ENCODE measurements around the gene COL4A1.

COL4A1 gene

DNA sequence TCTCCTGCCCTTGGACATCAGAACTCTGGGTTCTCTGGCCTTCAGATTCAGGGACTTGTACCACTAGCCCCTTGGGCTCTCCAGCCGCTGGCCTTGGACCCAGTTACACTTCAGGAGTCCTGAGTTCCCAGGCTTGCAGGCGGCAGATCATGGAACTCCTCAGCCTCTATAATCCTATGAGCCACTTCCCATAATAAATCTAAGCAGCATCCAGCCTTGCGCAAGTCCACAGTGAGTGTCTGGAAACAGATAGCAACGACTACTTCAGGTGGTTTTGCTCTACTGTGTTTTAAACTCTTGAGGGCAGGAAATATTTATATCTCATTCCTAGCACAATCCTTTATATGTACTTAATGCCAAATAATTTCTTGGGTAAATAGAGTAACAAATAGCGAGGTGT, 92.3 kb downstream of the COL4A1 start:
- DNase-seq, result no peak

DNA sequence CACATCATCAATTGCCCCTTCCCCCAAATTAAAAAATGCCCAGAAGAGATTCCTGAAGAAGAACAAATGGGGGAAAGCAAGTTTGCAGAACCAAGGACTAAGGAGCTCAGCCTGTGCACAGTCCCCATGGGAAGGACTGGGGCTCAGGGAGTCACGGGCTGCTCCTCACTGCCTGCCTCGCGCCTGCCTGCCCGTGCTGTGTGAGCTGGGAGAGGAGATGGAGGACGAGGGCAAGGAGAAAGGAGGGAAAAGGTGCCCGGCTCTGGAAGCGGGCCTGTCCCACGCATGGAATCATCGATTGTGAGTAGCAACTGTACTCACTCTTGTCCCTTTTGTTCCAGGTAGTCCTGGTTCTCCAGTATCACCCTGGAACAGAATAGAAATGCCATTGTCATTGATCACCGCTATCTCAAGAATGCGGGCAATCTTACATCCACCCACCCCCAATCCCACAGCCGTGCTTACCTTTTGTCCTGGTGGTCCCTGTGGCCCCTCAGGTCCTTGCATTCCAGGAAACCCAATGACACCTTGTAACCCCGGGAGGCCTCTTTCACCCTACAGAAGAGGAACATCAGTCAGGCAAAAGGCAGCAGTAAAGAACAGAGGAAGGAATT, 93.4 kb downstream of the COL4A1 start:
- DNase-seq, result no peak

DNA sequence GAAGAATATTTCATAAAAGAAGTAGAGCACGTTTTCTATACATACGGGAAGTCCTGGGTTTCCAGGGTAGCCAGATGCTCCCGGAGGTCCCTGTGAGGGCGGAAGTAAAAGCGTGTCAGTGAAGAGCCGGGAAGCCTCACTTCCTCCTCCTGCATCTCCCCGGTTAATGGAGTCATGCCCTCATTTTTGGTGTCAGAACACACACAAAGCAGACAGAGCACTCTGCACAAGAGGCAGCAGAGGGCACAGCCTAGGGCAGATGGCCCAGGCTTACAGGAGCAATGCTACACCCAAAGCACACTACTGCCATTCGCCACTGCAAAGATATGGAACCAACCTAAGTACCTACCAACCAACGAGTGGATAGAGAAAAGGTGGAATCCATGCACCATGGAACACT, 94.4 kb downstream of the COL4A1 start:
- no peak for DNase-seq

DNA sequence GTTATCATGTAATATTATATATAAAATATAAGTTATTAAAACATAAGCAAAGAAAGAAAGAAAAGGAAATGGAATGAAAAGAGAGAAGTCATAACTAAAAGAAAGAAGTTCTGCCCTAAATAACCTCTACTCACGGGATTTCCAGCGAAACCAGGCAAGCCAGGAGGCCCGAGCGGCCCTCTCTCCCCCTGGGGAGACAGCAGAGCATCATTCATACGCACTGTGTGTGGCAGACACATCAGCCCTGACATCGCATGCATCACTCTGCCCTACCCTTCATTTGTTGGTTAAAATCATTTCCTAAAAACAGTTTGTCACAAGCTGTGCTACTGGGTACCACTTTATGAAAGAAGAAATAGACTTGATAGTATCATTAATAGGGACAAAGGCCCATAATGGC, 95.2 kb downstream of the COL4A1 start:
- no peak for DNase-seq

DNA sequence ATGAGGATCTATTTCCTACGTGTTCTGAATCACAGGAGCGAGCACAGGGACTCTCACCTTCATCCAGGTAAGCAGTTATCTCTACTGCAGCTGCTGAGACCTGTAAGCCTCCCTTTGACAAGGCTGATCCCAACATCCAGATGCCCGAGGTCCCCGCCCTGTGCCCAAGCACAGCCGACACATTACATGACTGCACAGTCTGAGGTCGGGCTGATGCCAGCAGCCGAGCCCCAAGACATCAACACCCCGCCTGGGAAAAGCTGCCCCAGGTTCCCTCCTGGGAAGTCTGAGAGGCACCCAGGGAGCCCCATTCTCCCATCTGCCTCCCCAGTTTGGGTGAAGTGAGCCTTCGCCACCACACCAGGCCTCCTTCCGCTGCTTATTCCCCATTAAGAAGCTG, 95.9 kb downstream of the COL4A1 start:
- no peak for DNase-seq

DNA sequence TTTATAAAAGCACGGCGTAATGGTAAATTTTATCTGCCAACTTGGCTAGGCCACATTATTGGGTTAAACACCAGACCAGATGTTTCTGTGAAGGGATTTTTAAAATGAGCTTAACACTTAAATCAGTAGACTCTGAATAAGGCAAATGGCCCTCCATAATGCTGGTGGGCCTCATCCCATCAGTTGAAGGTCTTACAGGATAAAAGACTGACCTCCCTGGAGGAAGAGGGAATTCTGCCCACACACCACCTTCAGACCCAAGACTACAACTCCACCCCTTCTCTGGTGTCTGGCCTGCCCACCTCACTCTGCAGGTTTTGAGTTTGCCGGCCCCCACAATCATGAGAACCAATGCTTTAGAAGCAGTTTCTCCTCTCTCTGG, 96.4 kb downstream of the COL4A1 start:
- no peak for DNase-seq

DNA sequence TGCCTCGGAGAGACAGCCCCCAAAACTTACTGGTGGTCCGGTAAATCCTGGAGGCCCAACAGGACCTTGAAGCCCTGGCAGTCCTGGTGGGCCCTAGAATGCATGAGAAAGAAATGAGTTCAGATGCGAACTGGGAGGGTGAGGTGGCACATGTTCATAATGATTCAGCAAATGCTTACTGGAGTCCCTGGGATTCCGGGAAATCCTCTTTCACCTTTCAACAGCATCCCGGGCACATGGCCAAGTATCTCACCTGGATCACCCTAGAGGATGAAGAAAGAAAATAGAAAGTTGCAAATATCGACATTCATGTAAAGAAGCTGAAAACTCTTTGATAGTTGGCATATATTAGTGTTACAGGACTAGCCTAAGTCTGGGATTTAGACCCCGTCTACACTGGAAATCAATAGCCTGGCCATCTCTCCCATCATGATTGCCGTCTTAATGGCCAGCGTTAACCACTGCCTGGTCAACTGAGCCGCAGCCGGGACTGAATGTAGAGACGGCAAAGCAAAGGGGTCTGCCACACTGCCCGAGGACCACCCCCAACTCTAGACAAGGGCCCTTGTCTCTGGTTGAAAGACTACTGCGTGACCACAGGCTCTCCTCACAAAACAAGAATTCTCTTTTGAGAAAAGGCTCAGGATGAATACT, 96.9 kb downstream of the COL4A1 start:
- no peak for DNase-seq

DNA sequence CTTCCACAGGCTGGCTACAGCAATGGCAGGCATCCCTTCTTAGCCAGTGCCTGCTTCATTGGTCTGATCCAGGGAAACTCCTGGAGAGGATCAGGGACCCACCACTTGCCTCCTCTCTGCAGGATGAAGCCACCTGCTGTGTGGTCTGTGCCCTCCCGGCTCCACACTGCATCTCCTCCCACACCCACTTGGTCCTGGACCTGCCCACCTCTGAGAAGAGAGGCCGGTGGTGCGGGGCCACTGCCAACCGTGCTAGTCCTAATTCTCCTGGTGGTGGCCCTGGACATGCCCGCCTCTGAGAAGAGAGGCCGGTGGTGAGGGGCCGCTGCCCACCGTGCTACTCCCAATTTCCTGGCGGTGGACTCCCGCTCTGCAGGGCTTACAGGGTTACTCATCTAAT, 98.8 kb downstream of the COL4A1 start:
- no peak for DNase-seq

DNA sequence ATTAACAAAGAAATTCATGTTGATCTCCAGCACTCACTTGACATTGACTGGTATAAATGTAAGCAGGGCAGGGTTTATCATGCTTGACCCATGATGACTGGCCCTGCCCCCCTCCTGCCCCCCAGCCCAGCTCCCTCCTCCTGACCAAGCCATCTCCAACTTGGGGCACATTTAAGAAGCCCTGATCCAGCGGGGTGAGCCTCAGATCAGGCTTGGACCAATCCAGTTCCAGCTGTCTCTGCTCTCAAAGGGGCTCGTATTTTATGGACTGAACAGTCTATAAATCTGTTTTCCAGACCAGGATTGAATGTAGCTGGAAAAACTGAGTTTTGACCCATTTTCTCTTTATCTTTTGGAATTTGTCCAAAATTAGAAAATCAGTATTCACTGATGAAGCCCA, 100.0 kb downstream of the COL4A1 start:
- DNase-seq, result no peak

DNA sequence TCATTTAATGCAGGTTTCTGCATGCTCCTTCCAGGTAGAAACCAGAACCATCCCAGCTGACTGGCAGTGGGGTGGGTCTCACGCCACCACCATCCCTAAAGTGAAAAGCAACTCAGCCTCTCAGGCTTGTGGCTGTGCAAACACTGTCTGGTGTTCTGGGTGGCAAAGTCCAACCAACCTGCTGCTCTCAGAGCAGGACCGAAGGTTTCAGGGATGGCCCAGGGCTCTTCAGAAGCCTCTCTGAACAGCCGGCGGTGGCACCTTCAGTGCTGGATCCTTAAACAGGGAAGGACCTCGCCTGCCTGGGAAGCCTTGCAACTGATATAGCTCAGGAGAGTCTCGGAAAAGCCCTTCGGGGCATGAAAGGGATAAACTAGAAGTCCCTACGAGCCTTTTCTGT, 100.8 kb downstream of the COL4A1 start:
- no peak for DNase-seq

DNA sequence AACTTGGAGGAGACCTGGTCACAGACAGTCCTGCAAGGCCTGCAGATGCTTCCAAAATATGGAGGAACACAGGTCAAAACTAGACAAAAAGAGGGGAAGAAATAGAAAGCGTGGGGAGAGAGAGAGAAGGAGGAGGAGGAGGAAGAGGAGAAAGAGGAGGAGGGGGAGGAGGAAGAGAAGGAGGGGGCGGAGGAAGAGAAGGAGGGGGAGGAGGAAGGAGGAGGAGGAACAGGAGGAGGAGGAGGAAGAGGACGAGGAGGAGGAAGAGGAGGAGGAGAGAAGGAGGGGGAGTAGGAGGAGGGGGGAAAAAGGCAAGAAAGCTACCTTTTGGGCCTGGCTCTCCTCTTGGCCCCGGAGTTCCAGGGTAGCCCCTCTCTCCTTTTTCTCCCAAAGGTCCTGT, 105.8 kb downstream of the COL4A1 start:
- no peak for DNase-seq

DNA sequence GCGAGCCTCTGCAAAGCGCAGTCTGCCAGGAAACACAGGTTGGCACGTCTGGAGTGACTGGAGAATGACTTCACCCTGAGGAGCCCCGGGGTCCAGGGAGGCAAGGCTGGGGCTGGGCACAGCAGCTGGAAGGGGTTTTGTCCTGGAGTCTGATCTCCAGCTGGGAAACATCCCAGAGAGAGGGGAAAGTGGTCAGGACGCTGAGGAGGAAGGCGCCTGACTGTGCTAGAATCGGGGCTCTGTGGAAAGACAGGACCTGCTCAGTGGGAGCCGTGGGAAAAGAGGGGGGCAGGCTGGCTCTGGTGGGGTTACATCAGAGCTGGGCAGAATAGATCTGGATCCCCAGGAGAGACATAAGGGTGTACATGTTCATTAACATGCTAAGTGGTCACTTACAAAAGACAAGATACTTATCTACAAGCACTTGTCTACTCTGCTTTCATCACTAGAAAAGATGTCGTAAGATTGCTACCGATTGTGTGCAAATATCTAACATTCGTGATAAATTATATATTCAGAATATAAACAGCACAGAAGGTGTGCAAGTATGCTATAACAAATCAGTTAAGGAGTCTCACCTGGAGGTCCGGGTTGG, 106.6 kb downstream of the COL4A1 start:
- no peak for DNase-seq

DNA sequence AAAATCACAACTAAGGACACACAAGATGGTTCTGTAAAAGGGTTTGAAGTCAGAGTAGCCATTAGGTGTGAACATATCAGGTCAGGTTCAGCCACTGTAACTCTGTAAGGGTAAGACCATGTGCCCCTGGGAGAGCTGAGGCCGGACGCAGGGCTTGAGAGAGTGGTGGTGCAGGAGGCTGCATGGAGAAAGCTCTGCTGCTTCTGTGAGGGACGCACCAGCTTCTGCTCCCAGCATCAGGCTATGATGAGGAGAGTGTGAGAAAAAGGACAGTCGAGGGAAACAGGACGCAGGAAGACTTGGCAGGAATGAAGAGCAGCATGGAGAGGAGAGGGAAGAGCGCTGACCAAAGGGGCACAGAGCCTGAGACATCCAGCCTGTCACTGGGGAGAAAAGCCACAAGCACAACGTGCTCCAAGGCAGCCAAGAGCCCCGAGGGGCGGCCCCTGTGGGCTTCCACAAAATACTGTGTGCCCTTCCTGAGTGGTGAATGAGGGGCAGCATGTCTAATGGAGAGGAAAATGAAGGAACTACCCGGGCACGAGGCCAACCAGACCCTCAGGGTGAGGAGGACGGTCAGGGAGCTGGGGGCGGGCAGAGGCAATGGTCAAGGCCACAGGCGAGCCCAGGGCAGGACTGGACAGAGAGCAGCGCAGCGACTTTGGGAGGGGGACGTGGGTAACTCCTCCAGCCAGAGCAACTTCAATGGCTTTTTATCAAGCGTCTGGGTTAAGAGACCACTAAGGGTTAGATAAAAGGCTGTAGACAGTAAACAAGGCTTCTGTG, 107.7 kb downstream of the COL4A1 start:
- DNase-seq, result no peak

DNA sequence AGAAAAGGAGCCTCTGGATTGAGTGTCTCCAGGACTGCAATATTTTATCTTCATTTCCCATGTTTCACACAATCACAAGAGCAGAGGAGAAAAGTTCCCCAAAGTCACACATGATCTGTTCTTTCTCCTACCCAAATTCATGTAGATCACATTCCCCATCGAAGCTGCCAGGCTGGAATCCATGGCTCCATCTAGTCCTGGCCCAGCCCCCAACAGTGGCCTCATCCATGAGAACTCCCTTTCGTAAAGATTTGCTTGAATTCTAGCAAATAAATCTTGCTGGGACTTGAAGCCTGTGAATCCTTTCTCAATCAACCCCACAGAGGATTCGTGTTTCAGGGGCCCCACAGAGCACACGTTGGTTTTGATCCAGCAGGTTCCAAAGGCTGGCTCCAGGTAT, 109.5 kb downstream of the COL4A1 start:
- no peak for DNase-seq

DNA sequence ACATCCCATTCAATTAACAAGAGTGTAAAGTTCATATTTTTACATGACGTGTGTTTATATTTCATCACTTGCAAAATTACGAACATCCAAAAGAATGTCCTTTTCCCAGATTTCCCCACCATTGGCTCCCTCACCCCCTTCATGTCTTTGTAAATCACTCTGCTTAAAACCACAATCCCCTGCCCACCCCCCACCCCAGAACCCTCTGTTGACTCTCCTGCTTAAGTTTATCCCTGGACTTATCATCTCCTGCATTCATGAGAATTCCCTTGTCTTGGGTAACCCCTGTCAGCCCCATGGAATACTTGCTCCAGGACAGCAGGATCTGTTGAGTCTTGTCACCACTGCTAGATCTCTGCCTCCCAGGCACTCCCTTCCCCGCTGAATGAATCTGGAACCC, 109.9 kb downstream of the COL4A1 start:
- DNase-seq, result no peak

DNA sequence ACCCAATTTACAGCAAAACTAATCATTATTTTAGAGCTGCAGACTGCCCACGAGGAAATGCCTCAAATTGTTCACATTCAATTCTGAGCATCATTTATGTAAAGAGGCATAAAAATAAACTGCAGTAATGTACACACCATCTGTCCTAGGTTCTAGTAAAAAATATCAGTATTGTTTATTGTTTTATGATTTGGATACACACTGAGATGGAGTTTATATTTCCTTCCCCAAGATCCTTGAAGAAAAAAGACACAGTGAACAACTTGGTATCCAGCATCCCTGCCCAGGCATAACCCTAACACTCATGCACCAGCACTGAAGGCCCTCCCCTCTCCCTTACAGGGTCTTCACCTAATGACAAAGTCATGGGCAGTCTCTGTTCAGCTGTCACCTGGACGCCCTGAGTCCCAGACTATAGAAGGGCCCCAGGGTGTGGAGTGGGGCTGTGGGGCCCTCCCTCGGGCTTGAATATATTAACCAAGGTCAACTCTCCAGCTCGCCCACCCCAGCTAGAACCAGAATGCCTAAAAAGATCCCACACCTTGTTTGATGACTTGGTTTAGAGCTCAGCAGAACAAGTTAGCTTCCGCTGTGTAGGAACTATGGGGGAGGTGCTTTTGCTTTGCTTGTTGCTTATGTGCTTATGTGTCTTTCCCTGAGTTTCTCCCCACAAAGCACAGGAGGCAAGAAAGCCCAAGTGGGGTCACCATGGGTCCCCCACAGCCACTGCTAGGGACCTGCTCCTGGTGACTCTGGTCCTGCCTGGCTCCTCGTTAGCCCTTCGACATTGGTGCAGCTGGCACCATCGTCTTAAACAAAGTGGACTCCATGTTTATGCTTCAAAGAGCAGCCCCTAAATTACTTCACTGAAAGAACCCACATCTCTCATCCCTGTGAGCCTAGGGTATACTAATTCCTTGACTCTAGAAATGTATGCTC, 111.1 kb downstream of the COL4A1 start:
- DNase-seq, result no peak

DNA sequence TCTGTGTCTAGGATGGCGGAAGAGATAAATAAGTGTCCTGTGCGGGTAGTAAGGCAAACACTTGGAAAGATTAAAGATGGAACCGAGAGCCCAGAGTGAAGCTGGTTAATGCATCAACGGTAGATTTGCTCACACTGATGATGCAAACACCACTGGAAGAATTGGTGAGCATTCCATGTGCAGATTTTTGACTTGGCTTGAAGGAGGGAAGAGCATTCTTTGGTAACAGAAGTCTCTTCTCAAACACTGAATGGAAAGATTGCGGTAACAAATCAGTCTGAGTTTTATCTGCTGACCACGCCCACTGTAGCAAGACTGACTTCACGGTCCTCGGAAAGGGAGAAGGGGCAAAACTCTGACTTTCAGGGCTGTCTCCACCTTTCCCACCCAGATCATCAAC, 112.5 kb downstream of the COL4A1 start:
- no peak for DNase-seq

DNA sequence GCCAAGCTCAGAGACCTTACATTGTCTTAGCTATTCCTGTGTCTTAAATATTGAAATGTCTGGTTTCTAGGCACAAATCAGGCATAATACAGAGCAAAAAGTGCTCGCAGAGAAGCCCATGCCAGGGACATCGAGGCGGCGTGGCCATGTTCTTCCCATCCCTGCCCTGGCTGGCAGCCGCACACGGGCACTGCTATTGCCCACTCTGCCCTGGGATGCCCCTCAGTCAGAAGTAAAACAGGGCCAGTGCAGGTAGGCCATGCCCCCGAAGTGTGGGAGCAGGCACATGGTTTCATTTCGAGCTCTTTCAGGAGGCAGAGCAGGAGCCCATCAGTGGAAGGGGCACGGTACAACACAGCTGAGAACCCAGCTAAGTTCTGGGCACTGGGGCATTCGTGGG, 113.5 kb downstream of the COL4A1 start:
- DNase-seq, result no peak

DNA sequence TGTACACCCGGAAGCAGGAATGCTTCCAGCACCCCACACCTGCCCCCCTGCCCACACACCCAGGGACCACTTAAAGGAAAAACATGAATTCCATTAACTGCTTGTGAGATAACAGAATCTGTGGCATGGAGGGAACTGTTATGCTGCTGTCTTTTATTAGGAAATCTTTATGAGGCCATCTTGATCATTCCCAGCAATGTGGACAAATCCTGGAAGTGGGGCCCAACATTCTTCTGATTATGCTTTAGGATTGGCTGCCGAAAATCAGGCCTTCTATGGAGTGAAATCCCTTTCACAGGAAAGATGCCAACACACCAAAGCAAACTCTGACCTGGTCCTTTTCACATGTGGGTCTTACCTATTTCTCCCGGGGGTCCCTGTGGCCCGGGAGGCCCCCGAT, 114.5 kb downstream of the COL4A1 start:
- no peak for DNase-seq

DNA sequence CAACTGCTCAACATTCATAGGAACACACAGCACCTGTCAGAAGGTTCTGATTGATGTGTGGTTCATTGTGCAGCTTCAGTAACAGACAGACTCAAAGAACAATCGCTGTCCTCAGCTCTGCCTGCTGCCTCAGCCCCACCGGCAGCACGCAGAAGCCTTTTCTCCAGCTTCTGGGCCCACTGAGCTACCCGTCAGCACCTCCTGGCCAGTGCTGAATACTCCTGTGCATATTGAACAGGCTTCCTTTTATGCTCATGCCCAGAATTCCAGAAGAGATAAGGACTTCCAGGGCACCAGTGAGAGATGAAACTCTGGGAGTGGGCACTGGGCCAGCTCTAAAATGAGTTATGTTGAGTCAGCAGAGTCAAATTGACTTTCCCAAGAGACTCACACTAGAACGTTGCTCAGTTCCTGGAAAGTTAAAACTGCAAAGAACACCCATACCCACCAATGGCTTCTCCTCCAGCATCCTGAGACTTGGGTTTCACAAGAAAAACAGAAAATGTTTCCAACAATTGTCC, 119.3 kb downstream of the COL4A1 start:
- DNase-seq, result no peak

DNA sequence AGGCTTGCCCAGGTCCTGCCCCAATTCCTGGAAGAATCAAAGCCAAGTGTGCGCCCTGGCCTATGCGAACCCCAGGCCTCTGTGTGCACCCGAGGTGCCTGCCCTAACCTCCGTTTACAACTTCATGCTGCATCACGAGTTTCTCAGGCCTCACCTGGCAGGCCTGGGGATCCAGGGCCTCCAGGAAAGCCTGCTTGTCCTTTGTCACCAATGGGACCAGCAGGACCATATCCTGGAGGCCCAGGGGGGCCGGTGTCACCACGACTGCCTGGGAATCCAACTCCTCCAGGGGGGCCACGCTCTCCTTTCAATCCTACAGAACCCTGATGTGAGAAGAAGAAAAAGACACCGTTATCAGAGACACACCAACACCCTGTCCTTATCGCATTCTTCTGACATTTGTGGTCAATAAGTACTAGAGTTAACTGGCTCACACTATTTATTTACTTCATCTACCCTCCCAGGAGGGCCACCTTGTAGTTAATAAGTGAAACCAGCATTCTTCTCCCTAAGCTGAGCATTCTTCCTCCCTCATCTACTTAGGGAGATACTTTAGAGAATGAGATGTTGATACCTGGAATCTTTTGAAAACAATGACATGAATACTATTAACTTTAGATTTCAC, 120.6 kb downstream of the COL4A1 start:
- no peak for DNase-seq

DNA sequence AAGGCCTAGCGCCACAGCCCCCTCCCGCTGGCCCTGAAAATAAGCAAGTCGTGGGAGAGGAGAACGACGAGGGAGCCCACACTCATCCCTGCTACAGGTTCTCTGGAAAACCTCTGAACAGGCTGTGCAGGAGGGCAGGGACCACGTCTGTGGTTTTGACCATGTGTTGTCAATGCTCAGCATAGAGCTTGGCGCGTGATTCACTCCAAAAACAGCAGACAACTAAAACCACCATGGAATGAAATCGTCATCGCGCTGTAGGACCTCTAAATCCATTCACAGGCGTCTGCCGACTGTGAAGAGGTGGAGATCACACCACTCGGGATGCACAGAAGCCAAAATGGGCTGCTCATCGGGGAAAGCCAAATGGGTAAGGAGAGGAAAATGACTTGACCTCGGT, 121.3 kb downstream of the COL4A1 start:
- no peak for DNase-seq

All from 8988T (cell line).